HepG2 (cell line): ENCODE measurements around the gene TUBA4A. TPM values are rescaled to one million over a fixed set of nuclear protein-coding genes. Genes with fewer than 3 reads are reported as not detected.
A peak's percentile ranks its signal among the peaks of the same experiment; 100 is the strongest.

Source experiments
- HMGA1 ChIP-seq: sonication (generic); formaldehyde crosslinking; conservative IDR thresholded peaks from 2 replicates; pipeline ENCODE4 v1.4.0; 2020; ENCODE audit warnings: missing genetic modification reagents
- KDM6A ChIP-seq: IDR thresholded peaks from 2 replicates; pipeline ENCODE4 v1.6.1; 2016; ENCODE audit warnings: low read depth
- LCORL ChIP-seq, 2 experiments: fragments of 450-650 bp in 1 of 2; sonication (generic) in 1 of 2; formaldehyde crosslinking in 1 of 2; IDR thresholded peaks; 2 replicates each; pipeline versions ENCODE4 v1.5.0 to v1.6.1; 2017 to 2020; ENCODE audit warnings: antibody characterized with exemption in 1 of 2, missing genetic modification reagents in 1 of 2
- PAX8 ChIP-seq: sonication (generic); formaldehyde crosslinking; IDR thresholded peaks from 2 replicates; pipeline ENCODE4 v1.8.0; 2022; ENCODE audit warnings: mild to moderate bottlenecking, missing genetic modification reagents, borderline replicate concordance
- SCMH1 ChIP-seq: sonication (generic); formaldehyde crosslinking; IDR thresholded peaks from 2 replicates; pipeline ENCODE4 v1.9.0; 2021; ENCODE audit warnings: missing genetic modification reagents, mild to moderate bottlenecking, borderline replicate concordance
- SIX1 ChIP-seq: sonication (generic); formaldehyde crosslinking; IDR thresholded peaks from 2 replicates; pipeline ENCODE4 v1.4.0; 2020; ENCODE audit warnings: missing genetic modification reagents, borderline replicate concordance
- SRSF4 ChIP-seq: fragments of 200-400 bp; formaldehyde crosslinking; IDR thresholded peaks from one replicate; pipeline ENCODE4 v1.6.1; 2018; ENCODE audit warnings: mild to moderate bottlenecking, low read depth, low read length, moderate library complexity; ENCODE audit not compliant: poor library complexity, severe bottlenecking
- SUZ12 ChIP-seq: fragments of 150-350 bp; IDR thresholded peaks from 2 replicates; pipeline ENCODE4 v1.6.1; 2014; ENCODE audit warnings: low read depth, low read length
- TBP ChIP-seq: sonication (generic); formaldehyde crosslinking; IDR thresholded peaks from 2 replicates; pipeline ENCODE4 v1.5.0; 2020; ENCODE audit warnings: missing genetic modification reagents
- THAP11 ChIP-seq: IDR thresholded peaks from 2 replicates; pipeline ENCODE4 v1.6.1; 2016; ENCODE audit warnings: missing biosample characterization, missing genetic modification reagents
- ZBTB38 ChIP-seq: sonication (generic); formaldehyde crosslinking; IDR thresholded peaks from 2 replicates; pipeline ENCODE4 v1.5.1; 2020; ENCODE audit warnings: mild to moderate bottlenecking, missing genetic modification reagents
- ZNF180 ChIP-seq: sonication (generic); formaldehyde crosslinking; IDR thresholded peaks from 2 replicates; pipeline ENCODE4 v1.4.0; 2020; ENCODE audit warnings: low read depth, missing genetic modification reagents, borderline replicate concordance
- ZNF432 ChIP-seq: sonication (generic); formaldehyde crosslinking; IDR thresholded peaks from 2 replicates; pipeline ENCODE4 v1.5.0; 2020; ENCODE audit warnings: missing genetic modification reagents, mild to moderate bottlenecking, borderline replicate concordance
- ZNF720 ChIP-seq: sonication (generic); formaldehyde crosslinking; IDR thresholded peaks from 2 replicates; pipeline ENCODE4 v1.4.0; 2020; ENCODE audit warnings: missing genetic modification reagents
- ZNF83 ChIP-seq: sonication (generic); formaldehyde crosslinking; IDR thresholded peaks from 2 replicates; pipeline ENCODE4 v1.4.0; 2020; ENCODE audit warnings: missing genetic modification reagents, mild to moderate bottlenecking, borderline replicate concordance
- polyA plus RNA-seq, 8 experiments: library from polyadenylated mRNA; depleted of rRNA in 3 of 8; stranded (reverse) in 7 of 8; unstranded in 1 of 8; fragments of >200 nt; fragmentation: Illumina TruSeq in 4 of 8; extraction: Trizol in 4 of 8; gene quantifications; 2 replicates each; pipeline versions ENCODE4 v1.2.1 to v1.2.3, GENCODE V29; 2011 to 2016; ENCODE audit warnings: low read depth in 4 of 8, missing spikeins in 1 of 8, mixed read lengths in 1 of 8; ENCODE audit not compliant: insufficient read depth in 1 of 8
- total RNA-seq, 5 experiments: library from RNA; depleted of rRNA; stranded (reverse); fragments of >200 nt; fragmentation: Illumina TruSeq; extraction: Trizol; gene quantifications; 2 replicates each; pipeline ENCODE4 v1.2.3, GENCODE V29; 2016; ENCODE audit warnings: low read depth in 1 of 5
- TF ChIP-seq, protein P1 (sequence below): sonication (generic); formaldehyde crosslinking; IDR thresholded peaks from 2 replicates; pipeline ENCODE4 v1.4.0; 2020; ENCODE audit warnings: missing genetic modification reagents, borderline replicate concordance
- TF ChIP-seq, protein P2 (sequence below): sonication (generic); formaldehyde crosslinking; IDR thresholded peaks from 2 replicates; pipeline ENCODE4 v1.5.1; 2020; ENCODE audit warnings: missing genetic modification reagents, mild to moderate bottlenecking, borderline replicate concordance
- TF ChIP-seq, protein P3 (sequence below): IDR thresholded peaks from 2 replicates; pipeline ENCODE4 v1.6.1; 2016
- TF ChIP-seq, protein P4 (sequence below): fragments of 450-650 bp; IDR thresholded peaks from 2 replicates; pipeline ENCODE4 v1.6.1; 2016

The TUBA4A gene
- total and polyA plus RNA-seq, 2 of the 13 experiments (the other 11 are each of a cell fraction or from before 2014, with no cell fraction given): 1.3 to 12.7 TPM

DNA sequence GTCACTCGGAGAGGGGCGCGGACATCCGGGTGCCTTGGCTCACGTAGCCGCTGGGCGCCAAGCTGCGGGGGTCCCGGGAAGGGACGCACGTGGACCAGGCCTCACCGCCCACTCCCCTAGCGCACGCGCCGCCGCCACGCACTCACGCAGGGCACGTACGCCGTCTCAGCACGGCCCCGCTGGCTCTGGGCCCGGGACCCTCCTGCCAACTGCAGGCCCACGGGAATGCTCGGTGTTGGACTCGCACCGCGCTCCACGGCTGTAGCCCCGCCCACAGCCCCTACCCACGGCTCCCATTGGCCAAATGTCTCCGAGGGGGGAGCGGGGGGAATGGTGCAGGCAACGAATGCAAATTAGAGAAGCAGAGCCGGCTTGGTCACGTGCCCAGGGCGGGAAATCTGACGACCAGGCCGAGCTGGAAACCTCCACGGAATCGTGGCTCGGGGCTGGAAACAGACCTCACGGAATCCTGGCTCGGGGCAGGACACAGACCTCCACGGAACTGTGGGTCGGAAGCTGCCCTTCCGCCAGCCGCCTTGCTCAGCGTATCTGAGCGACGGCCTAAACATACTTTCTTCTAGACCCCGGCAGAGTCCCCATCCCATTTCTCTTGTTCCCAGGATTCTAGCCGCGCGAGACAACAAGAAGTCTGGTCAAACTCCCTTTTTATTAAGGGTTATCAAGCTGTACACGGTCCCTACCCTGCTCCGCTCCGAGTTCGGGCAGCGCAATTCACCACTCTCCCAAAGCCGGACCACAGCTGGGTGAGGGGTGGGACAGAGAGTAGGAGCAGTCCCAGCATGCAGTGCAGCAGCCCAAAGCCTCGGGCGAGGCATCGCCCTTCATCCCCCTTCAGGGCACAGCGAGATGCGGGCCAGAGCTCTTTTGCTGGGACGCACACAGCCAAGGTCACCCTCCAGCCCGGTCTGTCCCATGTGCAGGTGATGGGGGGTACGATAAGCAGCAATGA, 34.7 kb downstream of the TUBA4A start, which contains the start of gene ABCB6 (continued):
- TF ChIP-seq, protein P1, sequence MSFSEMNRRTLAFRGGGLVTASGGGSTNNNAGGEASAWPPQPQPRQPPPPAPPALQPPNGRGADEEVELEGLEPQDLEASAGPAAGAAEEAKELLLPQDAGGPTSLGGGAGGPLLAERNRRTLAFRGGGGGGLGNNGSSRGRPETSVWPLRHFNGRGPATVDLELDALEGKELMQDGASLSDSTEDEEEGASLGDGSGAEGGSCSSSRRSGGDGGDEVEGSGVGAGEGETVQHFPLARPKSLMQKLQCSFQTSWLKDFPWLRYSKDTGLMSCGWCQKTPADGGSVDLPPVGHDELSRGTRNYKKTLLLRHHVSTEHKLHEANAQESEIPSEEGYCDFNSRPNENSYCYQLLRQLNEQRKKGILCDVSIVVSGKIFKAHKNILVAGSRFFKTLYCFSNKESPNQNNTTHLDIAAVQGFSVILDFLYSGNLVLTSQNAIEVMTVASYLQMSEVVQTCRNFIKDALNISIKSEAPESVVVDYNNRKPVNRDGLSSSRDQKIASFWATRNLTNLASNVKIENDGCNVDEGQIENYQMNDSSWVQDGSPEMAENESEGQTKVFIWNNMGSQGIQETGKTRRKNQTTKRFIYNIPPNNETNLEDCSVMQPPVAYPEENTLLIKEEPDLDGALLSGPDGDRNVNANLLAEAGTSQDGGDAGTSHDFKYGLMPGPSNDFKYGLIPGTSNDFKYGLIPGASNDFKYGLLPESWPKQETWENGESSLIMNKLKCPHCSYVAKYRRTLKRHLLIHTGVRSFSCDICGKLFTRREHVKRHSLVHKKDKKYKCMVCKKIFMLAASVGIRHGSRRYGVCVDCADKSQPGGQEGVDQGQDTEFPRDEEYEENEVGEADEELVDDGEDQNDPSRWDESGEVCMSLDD: no peak; the same call in 1 of the 2 replicates
- TF ChIP-seq ZNF720 (CRISPR knock-in tag): no peak; the same call in 1 of the 2 replicates
- TF ChIP-seq THAP11 (CRISPR knock-in tag): peak; percentile 81
- no peak for TF ChIP-seq SRSF4
- TF ChIP-seq ZNF83: peak; percentile 82; the same call in 1 of the 2 replicates
- TF ChIP-seq, protein P2, sequence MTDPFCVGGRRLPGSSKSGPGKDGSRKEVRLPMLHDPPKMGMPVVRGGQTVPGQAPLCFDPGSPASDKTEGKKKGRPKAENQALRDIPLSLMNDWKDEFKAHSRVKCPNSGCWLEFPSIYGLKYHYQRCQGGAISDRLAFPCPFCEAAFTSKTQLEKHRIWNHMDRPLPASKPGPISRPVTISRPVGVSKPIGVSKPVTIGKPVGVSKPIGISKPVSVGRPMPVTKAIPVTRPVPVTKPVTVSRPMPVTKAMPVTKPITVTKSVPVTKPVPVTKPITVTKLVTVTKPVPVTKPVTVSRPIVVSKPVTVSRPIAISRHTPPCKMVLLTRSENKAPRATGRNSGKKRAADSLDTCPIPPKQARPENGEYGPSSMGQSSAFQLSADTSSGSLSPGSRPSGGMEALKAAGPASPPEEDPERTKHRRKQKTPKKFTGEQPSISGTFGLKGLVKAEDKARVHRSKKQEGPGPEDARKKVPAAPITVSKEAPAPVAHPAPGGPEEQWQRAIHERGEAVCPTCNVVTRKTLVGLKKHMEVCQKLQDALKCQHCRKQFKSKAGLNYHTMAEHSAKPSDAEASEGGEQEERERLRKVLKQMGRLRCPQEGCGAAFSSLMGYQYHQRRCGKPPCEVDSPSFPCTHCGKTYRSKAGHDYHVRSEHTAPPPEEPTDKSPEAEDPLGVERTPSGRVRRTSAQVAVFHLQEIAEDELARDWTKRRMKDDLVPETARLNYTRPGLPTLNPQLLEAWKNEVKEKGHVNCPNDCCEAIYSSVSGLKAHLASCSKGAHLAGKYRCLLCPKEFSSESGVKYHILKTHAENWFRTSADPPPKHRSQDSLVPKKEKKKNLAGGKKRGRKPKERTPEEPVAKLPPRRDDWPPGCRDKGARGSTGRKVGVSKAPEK (CRISPR knock-in tag): peak; percentile 93; the same call in 1 of the 2 replicates
- TF ChIP-seq, protein P3, sequence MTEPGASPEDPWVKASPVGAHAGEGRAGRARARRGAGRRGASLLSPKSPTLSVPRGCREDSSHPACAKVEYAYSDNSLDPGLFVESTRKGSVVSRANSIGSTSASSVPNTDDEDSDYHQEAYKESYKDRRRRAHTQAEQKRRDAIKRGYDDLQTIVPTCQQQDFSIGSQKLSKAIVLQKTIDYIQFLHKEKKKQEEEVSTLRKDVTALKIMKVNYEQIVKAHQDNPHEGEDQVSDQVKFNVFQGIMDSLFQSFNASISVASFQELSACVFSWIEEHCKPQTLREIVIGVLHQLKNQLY: peak; percentile 84; the same call in 1 of the 2 replicates
- no peak for TF ChIP-seq PAX8 (CRISPR knock-in tag)
- no peak for TF ChIP-seq SCMH1 (CRISPR knock-in tag)
- peak; percentile 92; the same call in 1 of the 2 replicates for TF ChIP-seq ZNF180
- TF ChIP-seq KDM6A (CRISPR knock-in tag): no peak
- TF ChIP-seq TBP: no peak; the same call in 1 of the 2 replicates
- TF ChIP-seq, protein P4, sequence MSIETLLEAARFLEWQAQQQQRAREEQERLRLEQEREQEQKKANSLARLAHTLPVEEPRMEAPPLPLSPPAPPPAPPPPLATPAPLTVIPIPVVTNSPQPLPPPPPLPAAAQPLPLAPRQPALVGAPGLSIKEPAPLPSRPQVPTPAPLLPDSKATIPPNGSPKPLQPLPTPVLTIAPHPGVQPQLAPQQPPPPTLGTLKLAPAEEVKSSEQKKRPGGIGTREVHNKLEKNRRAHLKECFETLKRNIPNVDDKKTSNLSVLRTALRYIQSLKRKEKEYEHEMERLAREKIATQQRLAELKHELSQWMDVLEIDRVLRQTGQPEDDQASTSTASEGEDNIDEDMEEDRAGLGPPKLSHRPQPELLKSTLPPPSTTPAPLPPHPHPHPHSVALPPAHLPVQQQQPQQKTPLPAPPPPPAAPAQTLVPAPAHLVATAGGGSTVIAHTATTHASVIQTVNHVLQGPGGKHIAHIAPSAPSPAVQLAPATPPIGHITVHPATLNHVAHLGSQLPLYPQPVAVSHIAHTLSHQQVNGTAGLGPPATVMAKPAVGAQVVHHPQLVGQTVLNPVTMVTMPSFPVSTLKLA: peak; percentile 67
- TF ChIP-seq HMGA1: no peak
- no peak for TF ChIP-seq ZNF432 (CRISPR knock-in tag)
- TF ChIP-seq ZBTB38 (CRISPR knock-in tag): peak; percentile 93
- TF ChIP-seq LCORL (IDR thresholded peaks at IDR 0.05): no peak
- peak; percentile 62; the same call in 1 of the 2 replicates for TF ChIP-seq LCORL (CRISPR knock-in tag; IDR thresholded peaks at IDR 0.05)
- peak; percentile 73; the same call in 1 of the 2 replicates for TF ChIP-seq SIX1 (CRISPR knock-in tag)
- TF ChIP-seq SUZ12: no peak
